Prostate gland (tissue), 2 donors: ENCODE data around the gene RIOX2. TPM values are rescaled to one million over a fixed set of nuclear protein-coding genes. Genes with fewer than 3 reads are reported as not detected.

Source experiments
- DNase-seq: peaks from one replicate; pipeline ENCODE4 v3.0.0-alpha.2; 2019; ENCODE audit warnings: low spot score
- H3K27ac ChIP-seq, 2 donors: fragments of 200-600 bp; sonication (generic); 2 replicates each; pipeline ENCODE4 v1.5.1; 2017 to 2019
- H3K27me3 ChIP-seq: fragments of 200-600 bp; sonication (generic); replicated peaks from 2 replicates; pipeline ENCODE4 v1.5.1; 2019; ENCODE audit not compliant: insufficient read depth
- H3K36me3 ChIP-seq, 2 donors: fragments of 200-600 bp; sonication (generic); 1 replicate in 1 of 2; 2 replicates in 1 of 2; pipeline versions ENCODE4 v1.5.1 to v1.8.1; 2017 to 2019
- H3K4me1 ChIP-seq: fragments of 200-600 bp; sonication (generic); replicated peaks from 2 replicates; pipeline ENCODE4 v1.5.1; 2019
- H3K4me3 ChIP-seq, 2 donors: fragments of 200-600 bp; sonication (generic); 2 replicates each; pipeline ENCODE4 v1.5.1; 2017 to 2019
- H3K9me3 ChIP-seq: fragments of 200-600 bp; sonication (generic); 2 replicates; pipeline ENCODE4 v1.5.1; 2017
- POLR2A ChIP-seq: fragments of 450-650 bp; IDR thresholded peaks from one replicate; pipeline ENCODE4 v1.6.1; 2016; ENCODE audit warnings: antibody characterized with exemption, mild to moderate bottlenecking
- POLR2AphosphoS5 ChIP-seq: sonication (generic); formaldehyde crosslinking; IDR thresholded peaks from one replicate; pipeline ENCODE4 v1.6.1; 2017; ENCODE audit warnings: antibody characterized with exemption
- WGBS: methylation state at CpG from one replicate; pipeline ENCODE4 v1.1.5; 2018; 5-methylcytosine and 5-hydroxymethylcytosine counted together
- intact Hi-C: fragments of 100-400 bp; cut with DNase I; formaldehyde crosslinking; loops from one replicate; pipeline ENCODE4 v1.14.2; 2022
- total RNA-seq, 2 donors: library from RNA; depleted of rRNA; stranded (reverse); fragments of >200 nt; gene quantifications; one replicate each; pipeline ENCODE4 v1.1.0, GENCODE V29; 2016
- TF ChIP-seq, protein P1 (sequence below), 4 experiments: fragments of 200-600 bp in 2 of 4; fragments of 450-650 bp in 2 of 4; sonication (generic) in 2 of 4; IDR thresholded peaks; 1 replicate in 3 of 4; 2 replicates in 1 of 4; pipeline ENCODE4 v1.5.1; 2016 to 2019; ENCODE audit warnings: antibody characterized with exemption in 4 of 4, mild to moderate bottlenecking in 2 of 4, moderate library complexity in 2 of 4

Gene RIOX2
- total RNA-seq, 2 donors from 2014 or later: 18.1 to 20.2 TPM

DNA sequence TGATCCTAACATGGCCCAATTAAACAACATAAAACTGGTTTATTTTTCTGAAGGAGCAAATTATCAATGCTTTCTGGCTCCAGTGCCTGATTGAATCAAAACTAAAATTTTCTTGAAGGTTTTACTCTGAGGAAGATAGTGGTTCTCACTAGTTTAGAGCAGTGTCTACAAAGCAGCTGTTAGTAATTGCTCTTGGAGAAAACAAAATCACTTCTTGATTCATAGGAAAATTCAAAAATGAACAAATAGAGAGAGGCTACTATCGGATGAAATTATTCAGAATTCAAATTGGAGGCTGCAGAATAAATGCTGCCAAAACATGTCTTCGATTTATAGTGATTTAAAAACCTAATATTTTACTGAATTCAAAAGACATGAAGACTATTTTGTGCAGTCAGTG is 15.1 kb upstream of the RIOX2 start:
- no peaks in the 10 kb centered on the region for H3K9me3 ChIP-seq
- H3K36me3 ChIP-seq: no peaks in the 10 kb centered on the region
- no peaks in the 10 kb centered on the region for H3K27me3 ChIP-seq
- TF ChIP-seq, protein P1, sequence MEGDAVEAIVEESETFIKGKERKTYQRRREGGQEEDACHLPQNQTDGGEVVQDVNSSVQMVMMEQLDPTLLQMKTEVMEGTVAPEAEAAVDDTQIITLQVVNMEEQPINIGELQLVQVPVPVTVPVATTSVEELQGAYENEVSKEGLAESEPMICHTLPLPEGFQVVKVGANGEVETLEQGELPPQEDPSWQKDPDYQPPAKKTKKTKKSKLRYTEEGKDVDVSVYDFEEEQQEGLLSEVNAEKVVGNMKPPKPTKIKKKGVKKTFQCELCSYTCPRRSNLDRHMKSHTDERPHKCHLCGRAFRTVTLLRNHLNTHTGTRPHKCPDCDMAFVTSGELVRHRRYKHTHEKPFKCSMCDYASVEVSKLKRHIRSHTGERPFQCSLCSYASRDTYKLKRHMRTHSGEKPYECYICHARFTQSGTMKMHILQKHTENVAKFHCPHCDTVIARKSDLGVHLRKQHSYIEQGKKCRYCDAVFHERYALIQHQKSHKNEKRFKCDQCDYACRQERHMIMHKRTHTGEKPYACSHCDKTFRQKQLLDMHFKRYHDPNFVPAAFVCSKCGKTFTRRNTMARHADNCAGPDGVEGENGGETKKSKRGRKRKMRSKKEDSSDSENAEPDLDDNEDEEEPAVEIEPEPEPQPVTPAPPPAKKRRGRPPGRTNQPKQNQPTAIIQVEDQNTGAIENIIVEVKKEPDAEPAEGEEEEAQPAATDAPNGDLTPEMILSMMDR (IDR thresholded peaks at IDR 0.05): no peak
- TF ChIP-seq POLR2A (no peak), POLR2AphosphoS5 (no peak)
- H3K27ac ChIP-seq: no peak overlapping the region
- no peaks in the 10 kb centered on the region for H3K4me1 ChIP-seq
- DNase-seq: no peak
- 92% methylated on average over 2 of the region's 2 CpGs for WGBS
- no peak overlapping the region for H3K4me3 ChIP-seq
- intact Hi-C loops: no loop called here

DNA sequence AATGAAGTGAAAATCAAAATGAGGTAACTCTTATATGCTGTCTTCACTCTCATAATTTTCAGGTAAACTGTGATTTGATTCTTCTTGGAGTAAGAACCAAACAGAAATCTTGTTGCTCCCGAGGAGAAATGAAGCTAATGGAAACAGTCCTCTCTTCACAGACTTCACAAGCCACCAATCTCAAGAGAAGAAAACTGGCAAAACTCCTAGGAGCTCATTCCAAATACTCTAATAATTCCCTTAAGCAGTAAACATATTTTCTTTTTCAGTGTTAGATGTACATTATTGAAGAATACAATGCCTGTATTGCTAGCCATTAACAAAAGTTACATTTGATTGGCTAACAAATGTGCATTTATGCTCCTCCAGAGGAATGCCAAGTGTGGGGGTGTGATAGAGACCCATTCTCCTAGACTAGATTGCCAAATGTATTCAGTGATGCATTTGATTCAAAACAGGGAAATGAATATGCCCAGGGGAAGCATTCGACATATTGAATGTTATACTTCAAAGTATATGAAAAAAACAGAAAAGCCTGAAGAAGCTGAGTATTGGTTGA is 11.8 kb upstream of the RIOX2 start:
- Histone ChIP-seq H3K27me3 (no peaks in the 10 kb centered on the region), H3K4me1 (no peaks in the 10 kb centered on the region), H3K9me3 (no peaks in the 10 kb centered on the region), H3K4me3 (no peak overlapping the region), H3K36me3 (no peaks in the 10 kb centered on the region), H3K27ac (no peak overlapping the region)
- intact Hi-C loops: no loop called here
- TF ChIP-seq, protein P1 (IDR thresholded peaks at IDR 0.05): no peak
- TF ChIP-seq POLR2AphosphoS5: no peak
- TF ChIP-seq POLR2A: no peak
- no peak for DNase-seq
- WGBS: 51% methylated on average over 2 of the region's 2 CpGs

DNA sequence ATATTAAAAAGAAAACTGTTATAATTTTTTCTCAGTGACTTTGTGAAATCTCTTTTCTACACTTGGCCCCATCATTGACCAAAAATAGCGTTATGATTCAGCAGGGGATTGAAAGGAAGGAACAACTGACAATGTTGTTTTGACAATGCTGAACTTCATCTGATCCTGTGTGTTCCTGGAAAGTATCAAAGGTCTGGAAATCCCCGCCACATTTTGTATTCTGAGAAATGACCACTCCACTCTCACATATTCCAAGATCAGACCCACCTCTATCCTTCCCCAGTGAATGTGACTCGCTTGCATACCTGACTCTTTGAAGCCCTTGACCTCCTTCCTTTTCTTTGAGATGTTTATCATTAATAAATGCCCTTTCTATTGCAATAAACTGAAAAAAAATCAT is 9.7 kb upstream of the RIOX2 start:
- Histone ChIP-seq H3K36me3 (no peaks in the 10 kb centered on the region), H3K27ac (no peak overlapping the region), H3K4me3 (no peak overlapping the region), H3K4me1 (no peaks in the 10 kb centered on the region), H3K27me3 (no peaks in the 10 kb centered on the region), H3K9me3 (no peaks in the 10 kb centered on the region)
- intact Hi-C loops: no loop called here
- 71% methylated on average over 3 of the region's 3 CpGs for WGBS
- TF ChIP-seq POLR2AphosphoS5 (no peak), POLR2A (no peak)
- TF ChIP-seq, protein P1 (IDR thresholded peaks at IDR 0.05): no peak
- DNase-seq: no peak

DNA sequence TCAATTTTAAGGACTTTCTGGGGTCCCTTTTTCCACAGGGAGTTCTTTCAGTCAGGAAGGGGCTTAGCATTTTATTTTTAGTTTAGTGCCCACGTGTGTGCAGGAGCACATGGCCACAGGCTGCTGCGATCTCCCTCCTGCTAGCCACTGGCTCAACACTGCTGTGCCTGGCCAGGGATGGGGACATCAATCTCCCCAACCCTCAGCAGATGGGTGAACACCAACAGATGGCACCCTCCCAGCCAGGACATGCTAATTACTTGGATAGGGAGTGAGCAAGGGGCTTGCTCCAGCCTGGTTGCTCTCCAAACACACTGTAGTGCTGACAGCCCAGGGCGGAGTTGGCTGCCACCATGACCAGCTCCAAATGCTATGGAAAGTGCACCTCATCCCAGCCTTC is 7.4 kb upstream of the RIOX2 start:
- TF ChIP-seq POLR2A (no peak), POLR2AphosphoS5 (no peak)
- TF ChIP-seq, protein P1 (IDR thresholded peaks at IDR 0.05): no peak
- no peaks in the 10 kb centered on the region for H3K4me1 ChIP-seq
- no peaks in the 10 kb centered on the region for H3K27me3 ChIP-seq
- H3K27ac ChIP-seq: no peak overlapping the region
- no peaks in the 10 kb centered on the region for H3K36me3 ChIP-seq
- H3K4me3 ChIP-seq: no peak overlapping the region
- no peak for DNase-seq
- WGBS: 83% methylated on average over 3 of the region's 3 CpGs
- H3K9me3 ChIP-seq: no peaks in the 10 kb centered on the region
- intact Hi-C loops: no loop called here

DNA sequence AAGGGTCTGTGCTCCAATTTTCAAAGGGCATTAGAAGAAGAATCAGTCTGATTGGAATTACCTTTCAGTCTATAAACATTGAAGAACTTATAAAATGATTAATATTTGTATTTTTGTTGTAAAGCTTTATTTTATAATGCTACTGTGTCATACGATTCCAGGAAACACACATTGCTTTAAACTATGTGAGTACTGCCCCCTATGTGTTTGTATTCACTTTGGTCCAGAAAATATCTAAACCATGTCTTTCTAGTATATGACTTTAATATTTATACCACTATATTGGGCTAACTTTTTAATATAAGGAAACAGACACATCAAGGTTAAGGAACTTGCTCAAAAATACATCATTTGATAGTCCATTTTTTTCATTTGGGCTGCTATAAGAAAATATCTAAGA is 3.2 kb upstream of the RIOX2 start:
- DNase-seq: no peak
- H3K4me1 ChIP-seq: no peaks in the 10 kb centered on the region
- no peaks in the 10 kb centered on the region for H3K9me3 ChIP-seq
- no peaks in the 10 kb centered on the region for H3K27me3 ChIP-seq
- H3K4me3 ChIP-seq: no peak overlapping the region
- 78% methylated on average over 1 of the region's 1 CpG for WGBS
- intact Hi-C loops: no loop called here
- no peaks in the 10 kb centered on the region for H3K36me3 ChIP-seq
- TF ChIP-seq POLR2A (no peak), POLR2AphosphoS5 (no peak)
- TF ChIP-seq, protein P1 (IDR thresholded peaks at IDR 0.05): no peak
- no peak overlapping the region for H3K27ac ChIP-seq
